ENCODE data around the gene CDC16.
"Not testable (repeated sequence)": the region's sequence is repeated elsewhere in the genome, so short reads cannot be mapped to it uniquely, and the experiment has no call there.

The CDC16 gene

DNA sequence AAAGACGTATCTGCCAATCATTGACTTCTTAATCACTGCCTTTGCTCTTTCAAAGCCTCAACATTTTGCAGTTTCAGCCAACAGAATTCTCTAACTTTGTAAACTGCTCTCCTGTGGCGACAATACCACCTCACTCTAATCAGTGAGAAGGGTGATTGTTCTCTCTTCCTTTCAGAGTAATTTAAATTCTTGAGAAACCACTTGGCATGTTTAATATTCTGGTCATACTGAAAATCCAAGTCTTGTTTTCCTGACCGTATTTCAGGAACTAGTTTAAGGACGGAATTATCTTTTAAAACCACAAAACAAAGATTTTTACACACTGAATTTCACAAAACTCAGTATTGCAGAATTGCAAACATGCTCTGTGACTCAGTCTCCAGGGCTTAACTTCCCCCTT is 5.2 kb upstream of the CDC16 start:
- FAIRE-seq = no peak

- no peak for FAIRE-seq
Observed at GRCh38 chr13:114230117-114230516, 4.6 kb upstream of the CDC16 start.

DNA sequence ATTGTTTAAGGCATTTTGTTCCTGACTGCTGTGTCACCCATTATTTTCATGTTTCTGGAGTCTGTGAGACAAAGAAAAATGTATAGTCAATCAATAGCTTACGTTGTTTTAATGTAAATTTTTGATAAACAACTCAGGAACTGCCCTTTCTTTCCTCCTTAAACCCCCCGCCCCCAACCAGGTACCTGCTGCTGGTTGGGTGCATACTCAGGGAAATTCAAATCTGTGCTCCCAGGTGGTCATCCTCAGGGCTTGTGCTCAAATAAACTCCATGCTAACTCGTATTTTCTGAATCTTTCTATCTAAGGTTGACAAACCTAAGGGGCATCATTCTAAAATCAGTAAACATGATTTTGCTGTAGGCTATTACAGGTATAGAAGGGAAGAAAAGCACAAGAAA is 4.1 kb upstream of the CDC16 start:
- no peak for FAIRE-seq

GRCh38 chr13:114231886-114232285 is 2.8 kb upstream of the CDC16 start:
- no peak for FAIRE-seq

GRCh38 chr13:114234266-114234644 is 442 bp upstream of the CDC16 start:
- no peak for FAIRE-seq

DNA sequence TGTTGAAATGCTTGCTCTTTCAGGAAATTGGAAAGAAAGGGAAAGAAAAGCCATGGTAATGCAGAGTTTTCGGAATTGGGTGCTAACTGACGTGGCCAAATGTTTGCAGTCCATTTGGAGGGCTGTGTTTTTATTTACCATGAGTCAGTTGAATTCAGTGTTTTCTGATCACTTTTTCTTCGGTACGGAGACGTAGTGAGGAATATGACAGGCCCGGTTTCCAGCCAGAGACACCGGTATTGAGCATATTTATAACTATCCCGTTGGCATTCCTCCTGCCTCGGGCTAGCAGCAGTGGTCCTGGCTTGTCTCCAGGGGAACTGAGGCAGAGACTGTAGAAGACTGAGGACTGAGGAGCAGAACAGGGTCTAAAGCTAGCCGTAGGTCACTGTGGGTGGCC is 1.0 kb downstream of the CDC16 start:
- no peak for FAIRE-seq

GRCh38 chr13:114236227-114236626 is 1.5 kb downstream of the CDC16 start:
- no peak for FAIRE-seq

DNA sequence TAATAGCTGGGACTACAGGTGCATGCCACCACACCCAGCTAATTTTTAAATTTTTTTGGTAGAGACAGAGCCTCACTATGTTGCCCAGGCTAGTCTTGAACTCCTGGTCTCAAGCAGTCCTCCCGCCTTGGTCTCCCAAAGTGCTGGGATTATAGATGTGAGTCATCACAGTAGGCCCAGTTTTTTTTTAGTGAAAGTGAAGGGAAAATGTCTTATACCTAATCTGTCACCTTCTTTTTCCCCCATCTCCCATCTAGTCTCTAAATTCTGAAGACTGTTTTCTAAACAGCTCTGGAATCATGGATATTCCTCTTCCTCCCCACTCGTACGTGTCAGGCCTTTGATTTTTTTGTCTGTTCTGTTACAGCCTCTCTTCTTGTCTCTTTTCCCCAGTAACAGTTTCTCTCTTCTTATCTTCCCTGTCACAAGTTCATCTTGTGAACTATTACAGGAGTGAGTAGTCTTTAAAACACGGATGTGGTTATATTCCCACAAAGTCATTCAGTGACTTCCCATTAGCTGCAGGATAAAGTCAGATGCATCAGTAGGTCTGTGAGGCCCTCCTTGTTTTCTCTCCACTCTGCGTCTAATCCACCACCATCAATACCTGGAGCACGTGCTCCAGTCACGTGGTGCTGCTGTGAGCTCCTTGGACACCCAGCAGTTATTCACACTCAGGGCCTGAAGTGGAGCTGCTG is 2.9 kb downstream of the CDC16 start:
- FAIRE-seq = no peak

DNA sequence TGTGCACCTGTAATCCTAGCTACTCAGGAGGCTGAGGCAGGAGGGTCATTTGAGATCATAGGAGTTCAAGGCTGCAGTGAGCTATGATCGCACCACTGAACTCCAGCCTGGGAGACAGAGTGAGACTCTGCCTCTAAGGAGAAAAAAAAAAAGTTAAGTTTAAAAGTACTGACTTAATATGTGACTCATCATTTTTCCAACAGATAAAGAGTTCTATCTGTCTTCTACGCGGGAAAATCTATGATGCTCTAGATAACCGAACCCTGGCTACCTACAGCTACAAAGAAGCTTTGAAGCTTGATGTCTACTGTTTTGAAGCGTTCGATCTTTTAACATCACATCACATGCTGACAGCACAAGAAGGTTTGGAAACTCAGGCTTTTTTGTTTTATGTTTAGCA is 7.2 kb downstream of the CDC16 start:
- FAIRE-seq = no peak

GRCh38 chr13:114243971-114244370 is 9.3 kb downstream of the CDC16 start:
- no peak for FAIRE-seq

GRCh38 chr13:114244637-114245036 is 9.9 kb downstream of the CDC16 start:
- FAIRE-seq = no peak

GRCh38 chr13:114248011-114248410 is 13.3 kb downstream of the CDC16 start:
- no peak for FAIRE-seq

DNA sequence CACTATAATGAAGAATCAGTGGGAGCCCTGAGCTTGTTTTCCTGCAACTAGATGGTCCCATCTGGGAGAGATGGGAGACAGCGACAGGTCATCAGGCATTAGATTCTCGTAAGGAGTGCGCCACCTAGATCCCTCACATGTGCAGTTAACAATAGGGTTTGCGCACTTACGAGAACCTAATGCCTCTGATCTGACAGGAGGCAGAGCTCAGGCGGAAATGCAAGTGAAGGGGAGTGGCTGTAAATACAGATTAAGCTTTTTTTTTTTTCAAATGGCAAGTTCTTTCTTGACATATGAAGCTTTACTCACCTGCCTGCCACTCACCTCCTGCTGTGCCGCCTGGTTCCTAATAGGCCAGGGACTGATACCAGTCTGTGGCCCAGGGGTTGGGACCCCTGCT is 14.4 kb downstream of the CDC16 start:
- FAIRE-seq = no peak

DNA sequence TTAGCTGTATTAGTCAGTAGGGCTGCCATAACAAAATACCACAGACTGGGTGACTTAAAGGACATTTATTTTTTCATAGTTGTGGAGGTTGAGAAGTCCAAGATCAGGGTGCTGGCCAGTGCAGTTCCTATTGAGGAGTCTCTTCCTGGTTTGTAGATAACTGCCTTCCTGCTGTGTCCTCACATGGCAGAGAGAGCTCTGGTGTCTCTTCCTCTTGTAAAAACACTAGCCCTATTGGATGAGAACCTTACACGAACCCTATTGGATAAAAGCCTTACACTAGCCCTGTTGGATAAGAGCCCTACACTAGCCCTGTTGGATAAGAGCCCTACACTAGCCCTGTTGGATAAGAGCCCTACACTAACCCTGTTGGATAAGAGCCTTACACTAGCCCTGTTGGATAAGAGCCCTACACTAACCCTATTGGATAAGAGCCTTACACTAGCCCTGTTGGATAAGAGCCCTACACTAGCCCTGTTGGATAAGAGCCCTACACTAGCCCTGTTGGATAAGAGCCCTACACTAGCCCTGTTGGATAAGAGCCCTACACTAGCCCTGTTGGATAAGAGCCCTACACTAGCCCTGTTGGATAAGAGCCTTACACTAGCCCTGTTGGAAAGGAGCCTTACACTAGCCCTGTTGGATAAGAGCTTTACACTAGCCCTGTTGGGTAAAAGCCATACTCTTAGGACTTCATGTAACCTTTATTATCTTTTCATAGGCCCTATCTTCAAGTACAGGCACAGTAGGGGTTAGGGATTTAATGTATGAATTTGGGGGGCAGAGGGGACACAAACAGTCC is 17.1 kb downstream of the CDC16 start:
- FAIRE-seq = not testable (repeated sequence)

GRCh38 chr13:114256547-114256946 is 21.9 kb downstream of the CDC16 start:
- no peak for FAIRE-seq

DNA sequence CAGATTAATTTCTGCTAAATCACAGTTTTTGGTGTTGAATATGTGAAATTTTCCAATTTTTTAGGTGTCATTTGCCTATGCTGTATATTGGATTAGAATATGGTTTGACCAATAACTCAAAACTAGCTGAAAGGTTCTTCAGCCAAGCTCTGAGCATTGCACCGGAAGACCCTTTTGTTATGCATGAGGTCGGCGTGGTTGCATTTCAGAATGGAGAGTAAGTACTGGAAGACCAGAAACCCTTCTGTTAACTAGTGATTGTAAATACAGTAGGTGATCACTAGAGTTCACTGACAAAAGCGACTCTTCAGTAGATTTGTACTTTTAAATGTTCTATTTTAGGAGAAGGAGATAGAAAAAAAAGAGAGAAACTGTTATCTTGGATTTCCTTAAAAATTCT is 22.3 kb downstream of the CDC16 start:
- no peak for FAIRE-seq

DNA sequence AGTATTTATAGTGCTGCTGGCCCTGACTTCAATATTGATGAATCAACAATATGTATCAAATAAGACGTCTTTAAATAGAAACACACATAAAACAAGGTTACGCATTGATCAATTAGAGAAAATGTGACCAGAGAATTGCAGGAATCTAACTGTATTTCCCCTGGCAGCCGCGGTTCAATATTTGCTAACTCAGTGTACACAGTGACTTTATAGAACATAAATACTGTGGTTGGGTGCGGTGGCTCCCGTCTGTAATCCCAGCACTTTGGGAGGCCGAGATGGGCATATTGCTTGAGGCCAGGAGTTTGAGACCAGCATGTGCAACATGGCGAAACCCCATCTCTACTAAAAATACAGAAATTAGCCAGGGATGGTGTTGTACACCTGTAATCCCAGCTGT is 23.9 kb downstream of the CDC16 start:
- FAIRE-seq = no peak

GRCh38 chr13:114259374-114259773 is 24.7 kb downstream of the CDC16 start:
- FAIRE-seq = no peak

GRCh38 chr13:114259974-114260373 is 25.3 kb downstream of the CDC16 start:
- FAIRE-seq = no peak

DNA sequence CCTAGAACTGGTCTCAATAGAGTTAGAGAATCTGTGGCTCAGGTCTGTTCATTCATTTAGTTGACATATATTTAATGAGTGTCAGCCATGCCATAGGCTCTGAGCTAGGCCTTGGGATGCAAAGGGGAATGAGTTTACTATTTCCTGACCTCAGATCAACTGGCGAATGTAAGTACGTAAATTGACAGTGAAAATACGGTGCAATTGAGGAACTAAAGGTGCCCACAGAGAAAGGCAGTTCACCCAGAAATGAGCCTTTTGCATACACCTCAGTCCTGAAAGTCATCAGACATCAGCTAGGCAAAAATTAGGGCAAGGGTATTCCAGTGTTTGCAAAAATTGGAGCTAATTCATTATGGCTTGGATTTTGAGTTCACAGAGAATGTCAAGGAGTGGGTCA is 26.1 kb downstream of the CDC16 start:
- no peak for FAIRE-seq

GRCh38 chr13:114261328-114261965 is 26.8 kb downstream of the CDC16 start:
- no peak for FAIRE-seq

GRCh38 chr13:114263578-114263977 is 28.9 kb downstream of the CDC16 start:
- no peak for FAIRE-seq

DNA sequence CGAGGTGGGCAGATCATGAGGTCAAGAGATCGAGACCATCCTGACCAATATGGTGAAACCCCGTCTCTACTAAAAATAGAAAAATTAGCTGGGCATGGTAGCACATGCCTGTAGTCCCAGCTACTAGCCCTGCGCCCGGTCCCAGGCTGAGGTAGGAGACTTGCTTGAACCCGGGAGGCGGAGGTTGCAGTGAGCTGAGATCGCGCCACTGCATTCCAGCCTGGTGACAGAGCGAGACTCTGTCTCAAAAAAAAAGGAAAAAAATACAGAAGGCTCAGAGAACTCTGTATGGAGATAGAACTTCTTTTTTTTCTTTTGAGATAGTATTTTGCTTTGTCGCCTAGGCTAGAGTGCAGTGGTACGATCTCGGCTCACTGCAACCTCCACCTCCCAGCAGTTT is 29.6 kb downstream of the CDC16 start:
- FAIRE-seq = not testable (repeated sequence)
